IMR-90 (cell line): ENCODE results near the gene EVX1. TPM values are rescaled to one million over a fixed set of nuclear protein-coding genes. Genes with fewer than 3 reads are reported as not detected.

ENCODE experiments used
- ATAC-seq: fragments of 200-7000 bp; cut with Tn5 transposase; 2 replicates; pipeline ENCODE4 v1.9.1; 2020; ENCODE audit warnings: low read depth, mild to moderate bottlenecking, moderate library complexity
- BruUV-seq: library from RNA; stranded (reverse); fragments of 400-500 nt; replicated peaks from 2 replicates; lab custom pipeline; 2021; lab: Mats Ljungman, UMichigan
- CTCF ChIA-PET: fragments of 300-600 bp; formaldehyde crosslinking; extraction: SDS; loops from one replicate; lab custom pipeline; 2021; ENCODE audit warnings: antibody characterized with exemption; lab: Yijun Ruan, JAX
- POLR2A ChIA-PET: fragments of 300-600 bp; sonication (Branson Sonifier 250); formaldehyde crosslinking; loops from one replicate; lab custom pipeline; 2022; ENCODE audit warnings: antibody characterized with exemption; ENCODE audit not compliant: unreplicated experiment; lab: Charles Lee
- DNase-seq: peaks from one replicate; pipeline ENCODE4 v3.0.0; 2013
- H2AFZ ChIP-seq: replicated peaks from 2 replicates; pipeline ENCODE3; 2013; ENCODE audit warnings: low read length, mild to moderate bottlenecking; ENCODE audit not compliant: poor library complexity
- H2AK5ac ChIP-seq: 2 replicates; pipeline ENCODE4 v1.6.1; 2013; ENCODE audit warnings: low read depth, low read length, inconsistent platforms
- H2AK9ac ChIP-seq: replicated peaks from 2 replicates; pipeline ENCODE3; 2013; ENCODE audit warnings: mild to moderate bottlenecking, low read depth, low read length, moderate library complexity; ENCODE audit not compliant: poor library complexity
- H2BK120ac ChIP-seq: 2 replicates; pipeline ENCODE4 v1.6.1; 2013; ENCODE audit warnings: low read depth, low read length, inconsistent platforms
- H2BK15ac ChIP-seq: 3 replicates; pipeline ENCODE4 v1.6.1; 2013; ENCODE audit warnings: low read depth, low read length, inconsistent platforms
- H2BK20ac ChIP-seq: 2 replicates; pipeline ENCODE4 v1.6.1; 2013; ENCODE audit warnings: low read depth, mild to moderate bottlenecking, inconsistent platforms, low read length, moderate library complexity
- H2BK5ac ChIP-seq: 2 replicates; pipeline ENCODE4 v1.6.1; 2013; ENCODE audit warnings: mild to moderate bottlenecking, low read depth, low read length, inconsistent platforms; ENCODE audit not compliant: poor library complexity, severe bottlenecking
- H3K14ac ChIP-seq: replicated peaks from 2 replicates; pipeline ENCODE4 v1.6.1; 2013; ENCODE audit warnings: low read depth, low read length, inconsistent platforms
- H3K18ac ChIP-seq: 2 replicates; pipeline ENCODE4 v1.6.1; 2013; ENCODE audit warnings: low read depth, low read length, control low read depth
- H3K23ac ChIP-seq: 2 replicates; pipeline ENCODE4 v1.6.1; 2013; ENCODE audit warnings: low read depth, low read length, inconsistent platforms
- H3K27ac ChIP-seq: 2 replicates; pipeline ENCODE4 v1.5.1; 2013; ENCODE audit warnings: mild to moderate bottlenecking, control low read depth, low read length; ENCODE audit not compliant: insufficient read depth
- H3K27me3 ChIP-seq: 2 replicates; pipeline ENCODE4 v1.6.1; 2013; ENCODE audit warnings: low read length; ENCODE audit not compliant: control insufficient read depth, insufficient read depth
- H3K36me3 ChIP-seq: 2 replicates; pipeline ENCODE4 v1.6.1; 2013; ENCODE audit warnings: low read length, mixed read lengths; ENCODE audit not compliant: control insufficient read depth, insufficient read depth
- H3K4ac ChIP-seq: 2 replicates; pipeline ENCODE4 v1.6.1; 2013; ENCODE audit warnings: low read depth, low read length, inconsistent platforms
- H3K4me1 ChIP-seq: 2 replicates; pipeline ENCODE4 v1.6.1; 2013; ENCODE audit warnings: low read length, mixed read lengths; ENCODE audit not compliant: control insufficient read depth, insufficient read depth
- H3K4me2 ChIP-seq: 2 replicates; pipeline ENCODE4 v1.6.1; 2013; ENCODE audit warnings: low read depth, mild to moderate bottlenecking, control low read depth, low read length, moderate library complexity
- H3K4me3 ChIP-seq: 2 replicates; pipeline ENCODE4 v1.5.1; 2013; ENCODE audit warnings: low read depth, mild to moderate bottlenecking, control low read depth, low read length, moderate library complexity; ENCODE audit not compliant: insufficient read depth
- H3K56ac ChIP-seq: 2 replicates; pipeline ENCODE4 v1.6.1; 2013; ENCODE audit warnings: low read length, inconsistent platforms; ENCODE audit not compliant: insufficient read depth; ENCODE audit errors: extremely low read depth
- H3K79me1 ChIP-seq, 2 experiments: 2 replicates each; pipeline ENCODE4 v1.6.1; 2013; ENCODE audit warnings: low read length in 2 of 2, inconsistent platforms in 1 of 2, low read depth in 1 of 2
- H3K9ac ChIP-seq: 2 replicates; pipeline ENCODE4 v1.6.1; 2013; ENCODE audit warnings: low read depth, low read length, control low read depth
- H3K9me1 ChIP-seq: 2 replicates; pipeline ENCODE4 v1.6.1; 2013; ENCODE audit warnings: low read length, inconsistent platforms; ENCODE audit not compliant: insufficient read depth
- H3K9me3 ChIP-seq: 2 replicates; pipeline ENCODE4 v1.6.1; 2013; ENCODE audit warnings: low read length; ENCODE audit not compliant: control insufficient read depth, insufficient read depth
- H4K20me1 ChIP-seq: 2 replicates; pipeline ENCODE4 v1.6.1; 2013; ENCODE audit warnings: low read length, inconsistent platforms; ENCODE audit not compliant: insufficient read depth
- H4K5ac ChIP-seq: 2 replicates; pipeline ENCODE4 v1.6.1; 2013; ENCODE audit warnings: mild to moderate bottlenecking, low read depth, low read length, control low read depth
- H4K8ac ChIP-seq, 2 experiments: 2 replicates each; pipeline ENCODE4 v1.6.1; 2013; ENCODE audit warnings: low read depth in 2 of 2, low read length in 2 of 2, control low read depth in 1 of 2, inconsistent platforms in 1 of 2
- H4K91ac ChIP-seq: 2 replicates; pipeline ENCODE4 v1.6.1; 2013; ENCODE audit warnings: low read depth, low read length, inconsistent platforms; ENCODE audit not compliant: insufficient read depth
- BHLHE40 ChIP-seq: fragments of 150-350 bp; IDR thresholded peaks from 2 replicates; pipeline ENCODE4 v1.6.1; 2016; ENCODE audit warnings: mild to moderate bottlenecking, low read depth, low read length
- FOS ChIP-seq: fragments of 150-350 bp; IDR thresholded peaks from 2 replicates; pipeline ENCODE4 v1.6.1; 2016; ENCODE audit warnings: low read depth, low read length
- MAZ ChIP-seq: IDR thresholded peaks from 2 replicates; pipeline ENCODE4 v1.6.1; 2012; ENCODE audit warnings: low read depth, mild to moderate bottlenecking, low read length, improper control_type of control experiment, moderate library complexity, borderline replicate concordance
- MXI1 ChIP-seq: IDR thresholded peaks from 2 replicates; pipeline ENCODE4 v1.6.1; 2012; ENCODE audit warnings: low read depth, mild to moderate bottlenecking, low read length, moderate library complexity, borderline replicate concordance
- NFE2L2 ChIP-seq: fragments of 150-350 bp; IDR thresholded peaks from 2 replicates; pipeline ENCODE4 v1.6.1; 2016; ENCODE audit warnings: low read depth, mild to moderate bottlenecking, low read length
- RAD21 ChIP-seq: IDR thresholded peaks from 2 replicates; pipeline ENCODE4 v1.6.1; 2012; ENCODE audit warnings: low read length, improper control_type of control experiment
- WGBS, 2 experiments: methylation state at CpG; one replicate each; pipeline versions ENCODE4 v1.1.5 to v1.1.7; 2013; ENCODE audit warnings: missing lambda C conversion rate in 2 of 2; ENCODE audit not compliant: insufficient read length in 1 of 2; ENCODE audit errors: extremely low coverage in 2 of 2; 5-methylcytosine and 5-hydroxymethylcytosine counted together
- dilution Hi-C: fragments of 300-500 bp; cut with HindIII; formaldehyde crosslinking; loops from one replicate; pipeline ENCODE4 v1.14.3; 2018; ENCODE audit warnings: low sequenced_read_pairs; ENCODE audit not compliant: unreplicated experiment
- in situ Hi-C: fragments of 300-500 bp; cut with MboI; formaldehyde crosslinking; loops from 3 replicates; pipeline ENCODE4 v1.14.3; 2019; ENCODE audit warnings: low sequenced_read_pairs, inconsistent platforms, mixed read lengths
- intact Hi-C: fragments of 100-400 bp; cut with micrococcal nuclease; formaldehyde crosslinking; loops from 2 replicates; pipeline ENCODE4 v1.10.0; 2022
- polyA plus RNA-seq, 3 experiments: library from polyadenylated mRNA; depleted of rRNA; stranded (reverse); fragments of >200 nt; gene quantifications; 2 replicates each; pipeline ENCODE4 v1.2.3, GENCODE V29; 2012; ENCODE audit warnings: low replicate concordance in 1 of 3
- total RNA-seq: library from RNA; depleted of rRNA; stranded (reverse); fragments of >200 nt; gene quantifications from 2 replicates; pipeline ENCODE4 v1.2.3, GENCODE V29; 2012
- TF ChIP-seq, protein P1 (sequence below): conservative IDR thresholded peaks from 2 replicates; pipeline ENCODE4 v1.5.1; 2012; ENCODE audit warnings: mild to moderate bottlenecking, low read depth, low read length, improper control_type of control experiment

EVX1 gene
- total and polyA plus RNA-seq, 2 of the 4 experiments (the other 2 are of a cell fraction) = not detected

DNA sequence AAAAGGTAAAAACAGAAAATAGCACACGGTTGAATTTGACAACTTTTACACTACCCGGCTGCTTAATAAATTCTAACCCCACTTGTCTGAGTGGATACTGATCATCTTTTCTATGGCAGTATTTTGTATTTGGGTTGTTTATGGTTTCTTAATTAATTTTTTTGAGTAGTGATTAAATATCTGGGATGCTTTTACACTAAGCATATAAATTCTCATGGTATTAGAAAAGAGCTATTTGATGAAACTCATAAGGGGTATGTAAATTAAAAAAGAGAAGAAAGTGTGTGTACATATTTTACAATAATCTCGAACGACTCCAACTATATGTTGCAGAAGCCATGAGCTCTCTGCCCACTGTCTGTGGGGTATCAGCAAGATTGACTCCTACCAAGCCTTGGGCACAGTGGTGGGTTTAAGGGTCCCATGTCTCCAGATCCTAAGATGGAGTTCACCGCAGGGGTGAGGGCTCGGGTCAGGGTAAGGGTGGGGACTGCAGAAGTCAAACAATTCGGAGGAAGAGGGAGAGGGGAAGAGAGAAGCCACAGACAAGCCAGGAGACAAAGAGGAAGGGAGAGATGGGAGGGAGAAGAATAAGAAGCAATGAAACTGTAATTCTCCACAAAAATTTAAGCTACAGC lies 35.1 kb upstream of the EVX1 start:
- in situ Hi-C loops = loop anchor here (10.0 kb wide), 1 partner anchor 567 kb away; no protein-coding TSS in a partner anchor

More for the DNA sequence above, 35.1 kb upstream of the EVX1 start:
- Histone ChIP-seq H2BK120ac (no peak overlapping the region), H3K9me3 (peaks cover 5% of the 10 kb centered on the region; the same call in 1 of the 2 replicates), H3K27me3 (peaks cover 94% of the 10 kb centered on the region), H4K20me1 (peaks cover 12% of the 10 kb centered on the region), H4K91ac (no peak overlapping the region), H3K4me3 (no peak overlapping the region), H3K36me3 (no peaks in the 10 kb centered on the region), H3K27ac (no peak overlapping the region), H2AK9ac (no peak overlapping the region), H3K79me1 (no peaks in the 10 kb centered on the region), H2AFZ (no peak overlapping the region), H3K4me2 (no peak overlapping the region), H3K56ac (no peak overlapping the region), H3K4me1 (peaks cover 2% of the 10 kb centered on the region; the same call in 1 of the 2 replicates), H4K8ac (no peak overlapping the region), H4K5ac (no peak overlapping the region), H2BK20ac (no peak overlapping the region), H3K4ac (no peak overlapping the region), H2BK5ac (no peak overlapping the region), H2BK15ac (no peak overlapping the region), H3K14ac (no peak overlapping the region), H3K23ac (no peak overlapping the region), H3K9me1 (no peaks in the 10 kb centered on the region; the same call in 1 of the 2 replicates), H3K9ac (no peak overlapping the region), H2AK5ac (no peak overlapping the region), H3K18ac (no peak overlapping the region)
- no peak for DNase-seq
- WGBS, 2 experiments = no CpG with 5 or more reads among the region's 7 CpGs
- ATAC-seq = no peak
- BruUV-seq = no TSS peak
- CTCF ChIA-PET = interaction anchor here (1.4 kb wide), 1 partner anchor 20 kb away, joined by 3 read pairs; no protein-coding TSS in a partner anchor
- TF ChIP-seq MAZ (no peak), RAD21 (no peak), BHLHE40 (no peak), NFE2L2 (no peak), FOS (no peak), MXI1 (no peak)
- TF ChIP-seq, protein P1, sequence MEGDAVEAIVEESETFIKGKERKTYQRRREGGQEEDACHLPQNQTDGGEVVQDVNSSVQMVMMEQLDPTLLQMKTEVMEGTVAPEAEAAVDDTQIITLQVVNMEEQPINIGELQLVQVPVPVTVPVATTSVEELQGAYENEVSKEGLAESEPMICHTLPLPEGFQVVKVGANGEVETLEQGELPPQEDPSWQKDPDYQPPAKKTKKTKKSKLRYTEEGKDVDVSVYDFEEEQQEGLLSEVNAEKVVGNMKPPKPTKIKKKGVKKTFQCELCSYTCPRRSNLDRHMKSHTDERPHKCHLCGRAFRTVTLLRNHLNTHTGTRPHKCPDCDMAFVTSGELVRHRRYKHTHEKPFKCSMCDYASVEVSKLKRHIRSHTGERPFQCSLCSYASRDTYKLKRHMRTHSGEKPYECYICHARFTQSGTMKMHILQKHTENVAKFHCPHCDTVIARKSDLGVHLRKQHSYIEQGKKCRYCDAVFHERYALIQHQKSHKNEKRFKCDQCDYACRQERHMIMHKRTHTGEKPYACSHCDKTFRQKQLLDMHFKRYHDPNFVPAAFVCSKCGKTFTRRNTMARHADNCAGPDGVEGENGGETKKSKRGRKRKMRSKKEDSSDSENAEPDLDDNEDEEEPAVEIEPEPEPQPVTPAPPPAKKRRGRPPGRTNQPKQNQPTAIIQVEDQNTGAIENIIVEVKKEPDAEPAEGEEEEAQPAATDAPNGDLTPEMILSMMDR = no peak
- POLR2A ChIA-PET = no interaction called here
- intact Hi-C loops = no loop called here
- dilution Hi-C loops = no loop called here
